K562 (cell line): ENCODE data around the gene RGS7. TPM values are rescaled to one million over a fixed set of nuclear protein-coding genes. Genes with fewer than 3 reads are reported as not detected.

Experiments
- ATAC-seq: fragments of 200-7000 bp; cut with Tn5 transposase; 3 replicates; pipeline ENCODE4 v1.9.1; 2020; ENCODE audit warnings: moderate library complexity
- BruUV-seq: library from RNA; stranded (reverse); fragments of 400-500 nt; replicated peaks from 2 replicates; lab custom pipeline; 2021; lab: Mats Ljungman, UMichigan
- CTCF ChIA-PET: fragments of 300-600 bp; formaldehyde crosslinking; extraction: SDS; loops from one replicate; lab custom pipeline; 2021; ENCODE audit warnings: low intra/inter-chr PET ratio; lab: Yijun Ruan, JAX
- POLR2A ChIA-PET: fragments of 300-600, 350-650 bp; sonication (Branson Sonifier 250); formaldehyde crosslinking; extraction: SDS; loops from one replicate; lab custom pipeline; 2021; ENCODE audit warnings: antibody characterized with exemption, inconsistent platforms; lab: Yijun Ruan, JAX
- DNase-seq, 4 experiments: peaks; one replicate each; pipeline versions ENCODE4 v3.0.0 to v3.0.0-alpha.2; 2011 to 2018; ENCODE audit warnings: low spot score in 3 of 4, mixed read lengths in 3 of 4; ENCODE audit errors: extremely low read depth in 1 of 4
- FAIRE-seq: peaks from 2 replicates; lab custom pipeline; 2011; peaks lifted over from hg19 to GRCh38; lab: Jason Lieb, UNC
- H2AFZ ChIP-seq: 2 replicates; pipeline ENCODE4 v1.6.0; 2011; ENCODE audit warnings: low read depth, low read length, control low read depth, inconsistent platforms
- H3K27ac ChIP-seq: fragments of 200-600 bp; 3 replicates; pipeline ENCODE4 v1.8.0; 2011; ENCODE audit warnings: low read depth, mild to moderate bottlenecking, control low read depth, inconsistent platforms, low read length, moderate library complexity, mixed read lengths; ENCODE audit errors: extremely low read depth
- H3K27me3 ChIP-seq, 2 experiments: fragments of 300-600 bp in 1 of 2; 2 replicates in 1 of 2; 3 replicates in 1 of 2; pipeline versions ENCODE4 v1.6.0 to v1.8.0; 2011; ENCODE audit warnings: inconsistent platforms in 2 of 2, low read length in 2 of 2, mild to moderate bottlenecking in 1 of 2, mixed read lengths in 1 of 2, moderate library complexity in 1 of 2; ENCODE audit not compliant: control insufficient read depth in 2 of 2, insufficient read depth in 2 of 2
- H3K36me3 ChIP-seq: fragments of 300-600 bp; 3 replicates; pipeline ENCODE4 v1.8.0; 2011; ENCODE audit warnings: mild to moderate bottlenecking, low read length, inconsistent platforms; ENCODE audit not compliant: control insufficient read depth, insufficient read depth
- H3K4me1 ChIP-seq, 2 experiments: fragments of 200-600 bp in 1 of 2; replicated peaks in 1 of 2; 2 replicates in 1 of 2; 3 replicates in 1 of 2; pipeline versions ENCODE4 v1.5.1 to v1.8.0; 2011; ENCODE audit warnings: inconsistent platforms in 2 of 2, low read length in 2 of 2, mild to moderate bottlenecking in 1 of 2, mixed read lengths in 1 of 2, moderate library complexity in 1 of 2; ENCODE audit not compliant: control insufficient read depth in 2 of 2, insufficient read depth in 2 of 2
- H3K4me2 ChIP-seq: 2 replicates; pipeline ENCODE4 v1.6.1; 2011; ENCODE audit warnings: low read length, control low read depth, inconsistent platforms, mixed read lengths; ENCODE audit not compliant: insufficient read depth
- H3K4me3 ChIP-seq: fragments of 200-600 bp; sonication (generic), shearing (Covaris generic); 2 replicates; pipeline ENCODE4 v1.5.1; 2016; ENCODE audit warnings: control low read depth, inconsistent platforms
- H3K79me2 ChIP-seq: fragments of 200-600 bp; 3 replicates; pipeline ENCODE4 v1.8.0; 2011; ENCODE audit warnings: low read length, inconsistent platforms; ENCODE audit not compliant: control insufficient read depth, insufficient read depth
- H3K9ac ChIP-seq, 2 experiments: 2 replicates each; pipeline versions ENCODE4 v1.6.0 to v1.6.1; 2011; ENCODE audit warnings: low read depth in 2 of 2, low read length in 2 of 2, control low read depth in 1 of 2, inconsistent platforms in 1 of 2, mild to moderate bottlenecking in 1 of 2, mixed read lengths in 1 of 2; ENCODE audit not compliant: insufficient read depth in 1 of 2
- H3K9me1 ChIP-seq: one replicate; pipeline ENCODE4 v1.6.0; 2011; ENCODE audit warnings: inconsistent platforms, mild to moderate bottlenecking, low read length, moderate library complexity; ENCODE audit not compliant: control insufficient read depth, insufficient read depth
- H3K9me3 ChIP-seq: replicated peaks from 2 replicates; pipeline ENCODE4 v1.5.1; 2011; ENCODE audit warnings: low read depth, low read length, inconsistent platforms; ENCODE audit not compliant: control insufficient read depth, insufficient read depth
- H4K20me1 ChIP-seq: replicated peaks from 2 replicates; pipeline ENCODE4 v1.6.1; 2011; ENCODE audit warnings: low read length, inconsistent platforms, mixed read lengths; ENCODE audit not compliant: control insufficient read depth, insufficient read depth
- ATF2 ChIP-seq: sonication (generic); formaldehyde crosslinking; IDR thresholded peaks from 2 replicates; pipeline ENCODE4 v1.8.1; 2022; ENCODE audit warnings: missing genetic modification reagents
- ETS1 ChIP-seq: conservative IDR thresholded peaks from 2 replicates; pipeline ENCODE4 v1.6.1; 2011; ENCODE audit warnings: low read depth, mild to moderate bottlenecking, low read length; ENCODE audit not compliant: control insufficient read depth
- HDAC6 ChIP-seq: IDR thresholded peaks from 2 replicates; pipeline ENCODE4 v1.6.1; 2012; ENCODE audit warnings: low read depth, mild to moderate bottlenecking, control low read depth, inconsistent platforms, low read length, moderate library complexity
- IRF9 ChIP-seq: fragments of 450-650 bp; IDR thresholded peaks from 2 replicates; pipeline ENCODE4 v1.6.1; 2016; ENCODE audit warnings: missing biosample characterization, missing genetic modification characterization
- POLR2AphosphoS5 ChIP-seq: IDR thresholded peaks from 2 replicates; pipeline ENCODE4 v1.6.1; 2011; ENCODE audit warnings: mild to moderate bottlenecking, low read depth, low read length, moderate library complexity; ENCODE audit not compliant: control insufficient read depth, insufficient read depth
- RBM15 ChIP-seq: fragments of 200-400 bp; formaldehyde crosslinking; IDR thresholded peaks from 2 replicates; pipeline ENCODE4 v1.6.1; 2018; ENCODE audit warnings: mild to moderate bottlenecking, low read length, moderate library complexity; ENCODE audit not compliant: insufficient read depth
- SNRNP70 ChIP-seq: fragments of 200-400 bp; formaldehyde crosslinking; optimal IDR thresholded peaks from 2 replicates; pipeline ENCODE3; 2017; ENCODE audit warnings: low read depth, low read length
- SRF ChIP-seq, 2 experiments: fragments of 250-450, 450-650 bp in 1 of 2; sonication (Bioruptor Pico) in 1 of 2; sonication (generic) in 1 of 2; formaldehyde crosslinking; IDR thresholded peaks; 2 replicates each; pipeline versions ENCODE4 v1.5.0 to v1.5.1; 2020 to 2022; ENCODE audit warnings: mild to moderate bottlenecking in 1 of 2, missing genetic modification reagents in 1 of 2
- TSC22D4 ChIP-seq: fragments of 450-650 bp; IDR thresholded peaks from 2 replicates; pipeline ENCODE4 v1.6.1; 2016; ENCODE audit warnings: missing genetic modification characterization, missing biosample characterization, control low read depth
- ZNF274 ChIP-seq: IDR thresholded peaks from 2 replicates; pipeline ENCODE4 v1.6.1; 2011; ENCODE audit warnings: low read depth, mild to moderate bottlenecking, low read length, moderate library complexity, borderline replicate concordance
- ZNF830 ChIP-seq: fragments of 250-450 bp; sonication (Bioruptor Pico); IDR thresholded peaks from 2 replicates; pipeline ENCODE4 v1.5.0; 2021; ENCODE audit warnings: mild to moderate bottlenecking
- WGBS: fragments of 100-300 bp; shearing (Covaris generic); methylation state at CpG from one replicate; pipeline ENCODE4 v1.1.6; 2016; ENCODE audit warnings: low coverage, mixed read lengths; ENCODE audit not compliant: insufficient coverage; ENCODE audit errors: missing lambda C conversion rate; 5-methylcytosine and 5-hydroxymethylcytosine counted together
- in situ Hi-C: fragments of 300-500 bp; cut with MboI; formaldehyde crosslinking; loops from 4 replicates; pipeline ENCODE4 v1.15.0; 2018; ENCODE audit warnings: inconsistent platforms, mixed read lengths
- intact Hi-C: fragments of 100-400 bp; cut with micrococcal nuclease; formaldehyde crosslinking; loops from 2 replicates; pipeline ENCODE4 v1.14.2; 2022
- polyA plus RNA-seq, 8 experiments: library from polyadenylated mRNA; depleted of rRNA in 4 of 8; stranded (reverse) in 5 of 8; unstranded in 3 of 8; fragments of >200 nt; fragmentation: Nextera tagmentation in 2 of 8; fragmentation: Illumina TruSeq in 1 of 8; extraction: Ambion mirVana in 2 of 8; extraction: Trizol in 1 of 8; gene quantifications; 2 replicates each; pipeline versions ENCODE4 v1.2.1 to v1.2.3, GENCODE V29; 2011 to 2014; ENCODE audit warnings: inconsistent platforms in 1 of 8, missing spikeins in 1 of 8
- total RNA-seq, 7 experiments: library from RNA; depleted of rRNA in 6 of 7; stranded (reverse); fragments of >200 nt in 6 of 7; fragmentation: Illumina TruSeq in 2 of 7; extraction: Trizol in 2 of 7; gene quantifications; 2 replicates each; pipeline versions ENCODE4 v1.2.1 to v1.2.3, GENCODE V29; 2011 to 2021; ENCODE audit warnings: low replicate concordance in 1 of 7
- TF ChIP-seq, protein P1 (sequence below): fragments of 250-450 bp; sonication (Bioruptor Pico); IDR thresholded peaks from 2 replicates; pipeline ENCODE4 v1.4.0; 2020; ENCODE audit warnings: mild to moderate bottlenecking, moderate library complexity
- TF ChIP-seq, protein P2 (sequence below), 3 experiments: IDR thresholded peaks in 2 of 3; conservative IDR thresholded peaks in 1 of 3; 2 replicates each; pipeline ENCODE4 v1.5.1; 2011 to 2012; ENCODE audit warnings: low read length in 3 of 3, mild to moderate bottlenecking in 3 of 3, control low read depth in 2 of 3, improper control_type of control experiment in 1 of 3, inconsistent platforms in 1 of 3, low read depth in 1 of 3, mixed read lengths in 1 of 3, moderate library complexity in 1 of 3; ENCODE audit not compliant: insufficient read depth in 2 of 3

Gene RGS7
- total and polyA plus RNA-seq, 9 of the 15 experiments (the other 6 are each of a cell fraction or from before 2014, with no cell fraction given) = not detected

- FAIRE-seq (no peak), DNase-seq (no peak), ATAC-seq (no peak)
- Histone ChIP-seq H3K36me3 (no peaks in the 10 kb centered on the region), H3K27ac (no peak overlapping the region), H3K4me1 (no peaks in the 10 kb centered on the region), H3K4me3 (no peak overlapping the region), H3K4me2 (no peak overlapping the region), H3K9me3 (peaks cover 2% of the 10 kb centered on the region; the same call in 1 of the 2 replicates), H3K9me1 (no peaks in the 10 kb centered on the region), H3K27me3 (no peaks in the 10 kb centered on the region), H3K79me2 (no peaks in the 10 kb centered on the region), H4K20me1 (no peaks in the 10 kb centered on the region), H3K9ac (no peak overlapping the region), H2AFZ (no peak overlapping the region)
- TF ChIP-seq ZNF830 (no peak), ETS1 (no peak), HDAC6 (no peak), RBM15 (no peak), TSC22D4 (tag) (no peak), POLR2AphosphoS5 (no peak), ATF2 (no peak), SNRNP70 (no peak), IRF9 (no peak), ZNF274 (no peak), SRF (CRISPR knock-in tag; IDR thresholded peaks at IDR 0.05) (no peak)
- TF ChIP-seq, protein P1, sequence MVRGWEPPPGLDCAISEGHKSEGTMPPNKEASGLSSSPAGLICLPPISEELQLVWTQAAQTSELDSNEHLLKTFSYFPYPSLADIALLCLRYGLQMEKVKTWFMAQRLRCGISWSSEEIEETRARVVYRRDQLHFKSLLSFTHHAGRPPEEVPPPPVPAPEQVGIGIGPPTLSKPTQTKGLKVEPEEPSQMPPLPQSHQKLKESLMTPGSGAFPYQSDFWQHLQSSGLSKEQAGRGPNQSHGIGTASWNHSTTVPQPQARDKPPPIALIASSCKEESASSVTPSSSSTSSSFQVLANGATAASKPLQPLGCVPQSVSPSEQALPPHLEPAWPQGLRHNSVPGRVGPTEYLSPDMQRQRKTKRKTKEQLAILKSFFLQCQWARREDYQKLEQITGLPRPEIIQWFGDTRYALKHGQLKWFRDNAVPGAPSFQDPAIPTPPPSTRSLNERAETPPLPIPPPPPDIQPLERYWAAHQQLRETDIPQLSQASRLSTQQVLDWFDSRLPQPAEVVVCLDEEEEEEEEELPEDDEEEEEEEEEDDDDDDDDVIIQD (CRISPR knock-in tag) = no peak
- TF ChIP-seq, protein P2, sequence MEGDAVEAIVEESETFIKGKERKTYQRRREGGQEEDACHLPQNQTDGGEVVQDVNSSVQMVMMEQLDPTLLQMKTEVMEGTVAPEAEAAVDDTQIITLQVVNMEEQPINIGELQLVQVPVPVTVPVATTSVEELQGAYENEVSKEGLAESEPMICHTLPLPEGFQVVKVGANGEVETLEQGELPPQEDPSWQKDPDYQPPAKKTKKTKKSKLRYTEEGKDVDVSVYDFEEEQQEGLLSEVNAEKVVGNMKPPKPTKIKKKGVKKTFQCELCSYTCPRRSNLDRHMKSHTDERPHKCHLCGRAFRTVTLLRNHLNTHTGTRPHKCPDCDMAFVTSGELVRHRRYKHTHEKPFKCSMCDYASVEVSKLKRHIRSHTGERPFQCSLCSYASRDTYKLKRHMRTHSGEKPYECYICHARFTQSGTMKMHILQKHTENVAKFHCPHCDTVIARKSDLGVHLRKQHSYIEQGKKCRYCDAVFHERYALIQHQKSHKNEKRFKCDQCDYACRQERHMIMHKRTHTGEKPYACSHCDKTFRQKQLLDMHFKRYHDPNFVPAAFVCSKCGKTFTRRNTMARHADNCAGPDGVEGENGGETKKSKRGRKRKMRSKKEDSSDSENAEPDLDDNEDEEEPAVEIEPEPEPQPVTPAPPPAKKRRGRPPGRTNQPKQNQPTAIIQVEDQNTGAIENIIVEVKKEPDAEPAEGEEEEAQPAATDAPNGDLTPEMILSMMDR (IDR thresholded peaks at IDR 0.05 in 2 of 3, conservative IDR thresholded peaks at IDR 0.05 in 1 of 3; ENCODE audit: insufficient read depth in 2 of 3, low read depth in 1 of 3, low read length in 3 of 3) = no peak
- POLR2A ChIA-PET = no interaction called here
- no TSS peak for BruUV-seq
- WGBS = 0% methylated on average over 3 of the region's 3 CpGs
- intact Hi-C loops (no loop called here), in situ Hi-C loops (no loop called here)
- CTCF ChIA-PET = no interaction called here
Measured at GRCh38 chr1:241024834-241025233, 332.2 kb downstream of the RGS7 start.
